Measurements from ENCODE around the gene C1R.

DNA sequence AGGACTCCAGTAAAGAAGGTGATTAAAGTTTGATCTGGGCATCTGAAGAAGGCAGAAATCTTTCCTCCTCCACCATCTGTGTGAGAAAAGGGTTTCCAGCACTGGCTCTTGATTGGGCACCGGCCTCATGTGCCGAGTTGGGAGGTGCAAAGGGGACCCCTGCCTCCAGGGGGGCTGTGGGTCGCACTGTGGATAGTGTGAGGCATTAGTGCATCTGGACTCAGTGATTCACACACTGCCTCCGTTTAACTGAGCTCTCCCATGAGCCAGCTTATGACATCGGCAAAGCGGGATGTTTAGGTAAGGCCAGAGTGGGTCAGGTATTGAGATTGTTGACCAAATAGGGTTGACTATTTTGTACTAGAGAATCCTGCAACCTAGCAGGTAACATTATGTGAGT, 22.9 kb downstream of the C1R start:
- TF ChIP-seq, protein P1, sequence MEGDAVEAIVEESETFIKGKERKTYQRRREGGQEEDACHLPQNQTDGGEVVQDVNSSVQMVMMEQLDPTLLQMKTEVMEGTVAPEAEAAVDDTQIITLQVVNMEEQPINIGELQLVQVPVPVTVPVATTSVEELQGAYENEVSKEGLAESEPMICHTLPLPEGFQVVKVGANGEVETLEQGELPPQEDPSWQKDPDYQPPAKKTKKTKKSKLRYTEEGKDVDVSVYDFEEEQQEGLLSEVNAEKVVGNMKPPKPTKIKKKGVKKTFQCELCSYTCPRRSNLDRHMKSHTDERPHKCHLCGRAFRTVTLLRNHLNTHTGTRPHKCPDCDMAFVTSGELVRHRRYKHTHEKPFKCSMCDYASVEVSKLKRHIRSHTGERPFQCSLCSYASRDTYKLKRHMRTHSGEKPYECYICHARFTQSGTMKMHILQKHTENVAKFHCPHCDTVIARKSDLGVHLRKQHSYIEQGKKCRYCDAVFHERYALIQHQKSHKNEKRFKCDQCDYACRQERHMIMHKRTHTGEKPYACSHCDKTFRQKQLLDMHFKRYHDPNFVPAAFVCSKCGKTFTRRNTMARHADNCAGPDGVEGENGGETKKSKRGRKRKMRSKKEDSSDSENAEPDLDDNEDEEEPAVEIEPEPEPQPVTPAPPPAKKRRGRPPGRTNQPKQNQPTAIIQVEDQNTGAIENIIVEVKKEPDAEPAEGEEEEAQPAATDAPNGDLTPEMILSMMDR (IDR thresholded peaks at IDR 0.05; ENCODE audit: low read depth, low read length, poor library complexity, severe bottlenecking) = no peak
- no peak for TF ChIP-seq EZH2phosphoT487 (IDR thresholded peaks at IDR 0.05; ENCODE audit: borderline replicate concordance, low read length)

Measured in DOHH2 (cell line).